Measurements from ENCODE around the gene CTPS1. TPM values are rescaled to one million over a fixed set of nuclear protein-coding genes. Genes with fewer than 3 reads are reported as not detected.
A peak's percentile ranks its signal among the peaks of the same experiment; 100 is the strongest.

Gene CTPS1
- total RNA-seq, 6 experiments from 2014 or later: 89.3 to 125 (median 91.6) TPM

DNA sequence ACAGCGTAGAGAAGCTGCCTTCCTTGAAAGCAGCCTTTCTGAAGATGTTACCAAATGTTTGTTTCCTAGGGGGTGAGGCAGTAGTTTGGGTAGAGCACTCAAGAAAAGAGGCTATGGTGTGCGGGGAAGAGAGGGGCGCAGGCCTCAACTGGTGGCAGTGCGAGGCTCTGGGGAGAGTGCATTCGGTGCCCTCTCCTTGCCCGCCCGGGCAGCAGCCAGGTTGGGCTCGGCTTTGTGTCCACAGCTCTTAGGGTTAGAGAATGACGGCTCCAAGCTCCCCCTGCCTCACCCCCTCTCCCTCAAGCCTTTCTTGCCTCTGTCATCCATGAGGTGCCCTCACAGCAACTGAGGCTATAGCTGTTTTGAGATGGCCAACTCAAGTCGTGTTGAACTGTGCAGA is 42.9 kb downstream of the CTPS1 start:
- peaks cover 16% of the 10 kb centered on the region; the same call in 1 of the 2 replicates for H3K36me3 Mint-ChIP-seq (ENCODE audit: low read depth)
- H3K27me3 Mint-ChIP-seq (ENCODE audit: insufficient read depth): peaks cover 20% of the 10 kb centered on the region
- no peaks in the 10 kb centered on the region for H3K9me3 Mint-ChIP-seq
- peaks cover 7% of the 10 kb centered on the region for H3K4me1 Mint-ChIP-seq (ENCODE audit: low read depth)
- peak overlapping the region; percentile 54; the same call in 1 of the 2 replicates for H3K27ac Mint-ChIP-seq
- no peak overlapping the region for H3K4me3 Mint-ChIP-seq
- DNase-seq: no peak
- TF ChIP-seq CTCF (IDR thresholded peaks at IDR 0.05): no peak

- H3K4me1 Mint-ChIP-seq (ENCODE audit: low read depth): peaks cover 7% of the 10 kb centered on the region
- DNase-seq: peak; percentile 16
- H3K27me3 Mint-ChIP-seq (ENCODE audit: insufficient read depth): peaks cover 20% of the 10 kb centered on the region
- peak; percentile 70 for TF ChIP-seq CTCF (IDR thresholded peaks at IDR 0.05)
- peak overlapping the region; percentile 33 for H3K27ac Mint-ChIP-seq
- peaks cover 23% of the 10 kb centered on the region for H3K36me3 Mint-ChIP-seq (ENCODE audit: low read depth)
- H3K9me3 Mint-ChIP-seq: no peaks in the 10 kb centered on the region
- no peak overlapping the region; the same call in 1 of the 2 replicates for H3K4me3 Mint-ChIP-seq
Measured at GRCh38 chr1:41023279-41023990, 43.9 kb downstream of the CTPS1 start.

DNA sequence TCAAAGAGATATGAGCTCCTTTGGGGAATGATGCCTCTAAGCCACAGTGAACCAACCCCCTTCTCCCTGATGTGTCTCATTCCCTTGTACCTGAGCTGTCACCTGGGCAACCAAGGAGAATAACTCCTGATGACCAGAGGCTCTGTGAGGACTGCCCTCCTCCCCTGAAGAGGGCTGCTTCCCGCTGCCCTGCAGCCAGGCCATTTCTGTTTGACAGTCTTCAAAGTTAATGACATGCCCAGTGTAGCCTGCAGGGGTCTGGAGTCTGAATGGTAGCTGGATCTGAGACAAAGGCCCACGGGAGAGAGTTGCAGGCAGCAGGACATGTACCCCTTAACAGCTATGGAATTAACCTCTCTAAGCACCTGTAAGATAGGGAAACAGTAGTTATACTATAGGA is 45.5 kb downstream of the CTPS1 start:
- Mint-ChIP-seq H3K27me3 (ENCODE audit: insufficient read depth) (peaks cover 8% of the 10 kb centered on the region), H3K36me3 (ENCODE audit: low read depth) (peaks cover 24% of the 10 kb centered on the region), H3K27ac (peak overlapping the region; percentile 38; the same call in 1 of the 2 replicates), H3K4me3 (no peak overlapping the region), H3K4me1 (ENCODE audit: low read depth) (peaks cover 7% of the 10 kb centered on the region), H3K9me3 (no peaks in the 10 kb centered on the region)
- TF ChIP-seq CTCF (IDR thresholded peaks at IDR 0.05): peak; percentile 16; the same call in 1 of the 2 replicates
- DNase-seq: no peak

- Mint-ChIP-seq H3K4me3 (no peak overlapping the region), H3K36me3 (ENCODE audit: low read depth) (peaks cover 31% of the 10 kb centered on the region), H3K27me3 (ENCODE audit: insufficient read depth) (peaks cover 8% of the 10 kb centered on the region), H3K4me1 (ENCODE audit: low read depth) (peaks cover 7% of the 10 kb centered on the region), H3K27ac (no peak overlapping the region), H3K9me3 (no peaks in the 10 kb centered on the region)
- no peak for TF ChIP-seq CTCF (IDR thresholded peaks at IDR 0.05)
- DNase-seq: no peak
Measured at GRCh38 chr1:41025979-41026819, 46.7 kb downstream of the CTPS1 start.

- H3K27ac Mint-ChIP-seq: no peak overlapping the region
- TF ChIP-seq CTCF (IDR thresholded peaks at IDR 0.05): no peak
Measured at GRCh38 chr1:41028034-41028642, 48.6 kb downstream of the CTPS1 start.

More at GRCh38 chr1:41028034-41028642, 48.6 kb downstream of the CTPS1 start:
- no peak for DNase-seq
- Mint-ChIP-seq H3K36me3 (ENCODE audit: low read depth) (peaks cover 38% of the 10 kb centered on the region), H3K27me3 (ENCODE audit: insufficient read depth) (peaks cover 5% of the 10 kb centered on the region), H3K9me3 (no peaks in the 10 kb centered on the region), H3K4me3 (no peak overlapping the region), H3K4me1 (ENCODE audit: low read depth) (peaks cover 4% of the 10 kb centered on the region)
